Islet of Langerhans (tissue), 1 donor: ENCODE results near the gene SRBD1.

Experiments used
- FAIRE-seq: peaks from one replicate; lab custom pipeline; 2011; peaks lifted over from hg19 to GRCh38; lab: Jason Lieb, UNC

The SRBD1 gene

GRCh38 chr2:45551862-45552261, 59.2 kb downstream of the SRBD1 start:
- no peak for FAIRE-seq

- no peak for FAIRE-seq
Observed at GRCh38 chr2:45545943-45546342, 65.1 kb downstream of the SRBD1 start.

- no peak for FAIRE-seq
Observed at GRCh38 chr2:45543257-45543656, 67.8 kb downstream of the SRBD1 start.

- FAIRE-seq: no peak
Observed at GRCh38 chr2:45542013-45542412, 69.1 kb downstream of the SRBD1 start.

- FAIRE-seq: no peak
Observed at GRCh38 chr2:45541450-45541849, 69.6 kb downstream of the SRBD1 start.

- no peak for FAIRE-seq
Observed at GRCh38 chr2:45540942-45541341, 70.1 kb downstream of the SRBD1 start.

- FAIRE-seq: no peak
Observed at GRCh38 chr2:45533771-45534170, 77.3 kb downstream of the SRBD1 start.

GRCh38 chr2:45532181-45532580, 78.9 kb downstream of the SRBD1 start:
- FAIRE-seq: no peak

GRCh38 chr2:45524016-45524415, 87.1 kb downstream of the SRBD1 start:
- no peak for FAIRE-seq

- FAIRE-seq: no peak
Observed at GRCh38 chr2:45518546-45518945, 92.5 kb downstream of the SRBD1 start.

- no peak for FAIRE-seq
Observed at GRCh38 chr2:45510701-45511420, 100.2 kb downstream of the SRBD1 start.

- no peak for FAIRE-seq
Observed at GRCh38 chr2:45506756-45507155, 104.3 kb downstream of the SRBD1 start.

GRCh38 chr2:45505138-45505537, 105.9 kb downstream of the SRBD1 start:
- FAIRE-seq: peak; percentile 21

GRCh38 chr2:45498661-45499550, 112.2 kb downstream of the SRBD1 start:
- FAIRE-seq: no peak

- FAIRE-seq: no peak
Observed at GRCh38 chr2:45497355-45497754, 113.7 kb downstream of the SRBD1 start.

GRCh38 chr2:45496869-45497268, 114.2 kb downstream of the SRBD1 start:
- FAIRE-seq: peak; percentile 74

- FAIRE-seq: no peak
Observed at GRCh38 chr2:45494978-45495293, 116.1 kb downstream of the SRBD1 start.

- peak; percentile 99 for FAIRE-seq
Observed at GRCh38 chr2:45494275-45494977, 116.6 kb downstream of the SRBD1 start.

- no peak for FAIRE-seq
Observed at GRCh38 chr2:45484965-45485364, 126.1 kb downstream of the SRBD1 start.

- FAIRE-seq: no peak
Observed at GRCh38 chr2:45483997-45484396, 127.1 kb downstream of the SRBD1 start.

- no peak for FAIRE-seq
Observed at GRCh38 chr2:45477546-45477945, 133.5 kb downstream of the SRBD1 start.

- FAIRE-seq: no peak
Observed at GRCh38 chr2:45470531-45470930, 140.5 kb downstream of the SRBD1 start.
